OCI-LY7 (cell line): ENCODE measurements around the gene GRK5.

Experiments used
- EZH2phosphoT487 ChIP-seq: fragments of 200-600 bp; sonication (generic); IDR thresholded peaks from 2 replicates; pipeline ENCODE4 v1.6.1; 2018; ENCODE audit warnings: low read depth, borderline replicate concordance, mild to moderate bottlenecking, mixed run types, antibody characterized with exemption, low read length, moderate library complexity, mixed read lengths
- TF ChIP-seq, protein P1 (sequence below): fragments of 200-600 bp; sonication (generic); conservative IDR thresholded peaks from 2 replicates; pipeline ENCODE4 v1.5.1; 2014; ENCODE audit warnings: mild to moderate bottlenecking, antibody characterized with exemption, low read length, moderate library complexity, mixed read lengths

GRCh38 chr10:119352042-119352441 is 144.7 kb downstream of the GRK5 start:
- TF ChIP-seq, protein P1, sequence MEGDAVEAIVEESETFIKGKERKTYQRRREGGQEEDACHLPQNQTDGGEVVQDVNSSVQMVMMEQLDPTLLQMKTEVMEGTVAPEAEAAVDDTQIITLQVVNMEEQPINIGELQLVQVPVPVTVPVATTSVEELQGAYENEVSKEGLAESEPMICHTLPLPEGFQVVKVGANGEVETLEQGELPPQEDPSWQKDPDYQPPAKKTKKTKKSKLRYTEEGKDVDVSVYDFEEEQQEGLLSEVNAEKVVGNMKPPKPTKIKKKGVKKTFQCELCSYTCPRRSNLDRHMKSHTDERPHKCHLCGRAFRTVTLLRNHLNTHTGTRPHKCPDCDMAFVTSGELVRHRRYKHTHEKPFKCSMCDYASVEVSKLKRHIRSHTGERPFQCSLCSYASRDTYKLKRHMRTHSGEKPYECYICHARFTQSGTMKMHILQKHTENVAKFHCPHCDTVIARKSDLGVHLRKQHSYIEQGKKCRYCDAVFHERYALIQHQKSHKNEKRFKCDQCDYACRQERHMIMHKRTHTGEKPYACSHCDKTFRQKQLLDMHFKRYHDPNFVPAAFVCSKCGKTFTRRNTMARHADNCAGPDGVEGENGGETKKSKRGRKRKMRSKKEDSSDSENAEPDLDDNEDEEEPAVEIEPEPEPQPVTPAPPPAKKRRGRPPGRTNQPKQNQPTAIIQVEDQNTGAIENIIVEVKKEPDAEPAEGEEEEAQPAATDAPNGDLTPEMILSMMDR = peak; percentile 61
- TF ChIP-seq EZH2phosphoT487 = no peak
